HepG2 (cell line): ENCODE data around the gene CD4. TPM values are rescaled to one million over a fixed set of nuclear protein-coding genes. Genes with fewer than 3 reads are reported as not detected.

Experiments used
- BHLHE40 ChIP-seq: IDR thresholded peaks from 2 replicates; pipeline ENCODE4 v1.6.1; 2011; ENCODE audit warnings: low read length, improper control_type of control experiment
- ELF3 ChIP-seq: IDR thresholded peaks from 2 replicates; pipeline ENCODE4 v1.6.1; 2016; ENCODE audit warnings: missing genetic modification reagents, missing compliant biosample characterization
- HNRNPH1 ChIP-seq: fragments of 200-400 bp; formaldehyde crosslinking; optimal IDR thresholded peaks from 2 replicates; pipeline ENCODE3; 2017; ENCODE audit warnings: mild to moderate bottlenecking, low read depth, low read length
- HNRNPLL ChIP-seq: fragments of 200-400 bp; formaldehyde crosslinking; IDR thresholded peaks from 2 replicates; pipeline ENCODE4 v1.6.1; 2017; ENCODE audit warnings: mild to moderate bottlenecking, low read depth, low read length; ENCODE audit not compliant: poor library complexity, severe bottlenecking
- HOXA9 ChIP-seq: sonication (generic); formaldehyde crosslinking; IDR thresholded peaks from 2 replicates; pipeline ENCODE4 v1.8.1; 2022; ENCODE audit warnings: missing genetic modification reagents, mild to moderate bottlenecking, moderate library complexity, borderline replicate concordance
- KMT2A ChIP-seq: sonication (generic); formaldehyde crosslinking; IDR thresholded peaks from 2 replicates; pipeline ENCODE4 v1.4.0; 2020; ENCODE audit warnings: missing genetic modification reagents
- POLR2AphosphoS5 ChIP-seq: IDR thresholded peaks from 2 replicates; pipeline ENCODE4 v1.6.1; 2012; ENCODE audit warnings: low read depth, low read length
- RAD21 ChIP-seq: fragments of 450-650 bp; formaldehyde crosslinking; IDR thresholded peaks from 2 replicates; pipeline ENCODE4 v1.5.0; 2020; ENCODE audit warnings: mild to moderate bottlenecking
- SATB2 ChIP-seq: sonication (generic); formaldehyde crosslinking; IDR thresholded peaks from 2 replicates; pipeline ENCODE4 v1.5.0; 2020; ENCODE audit warnings: missing genetic modification reagents
- YEATS4 ChIP-seq: sonication (generic); formaldehyde crosslinking; IDR thresholded peaks from 2 replicates; pipeline ENCODE4 v1.4.0; 2020; ENCODE audit warnings: missing genetic modification reagents, borderline replicate concordance
- ZNF24 ChIP-seq: fragments of 450-650 bp; IDR thresholded peaks from 2 replicates; pipeline ENCODE4 v1.6.1; 2017; ENCODE audit warnings: antibody characterized with exemption, mild to moderate bottlenecking
- ZNF333 ChIP-seq: sonication (generic); formaldehyde crosslinking; IDR thresholded peaks from 2 replicates; pipeline ENCODE4 v1.4.0; 2020; ENCODE audit warnings: mild to moderate bottlenecking, missing genetic modification reagents, borderline replicate concordance
- ZNF34 ChIP-seq: sonication (generic); formaldehyde crosslinking; IDR thresholded peaks from 2 replicates; pipeline ENCODE4 v1.4.0; 2020; ENCODE audit warnings: mild to moderate bottlenecking, missing genetic modification reagents, borderline replicate concordance
- ZNF382 ChIP-seq: sonication (generic); formaldehyde crosslinking; IDR thresholded peaks from 2 replicates; pipeline ENCODE4 v1.5.0; 2020; ENCODE audit warnings: missing genetic modification reagents, mild to moderate bottlenecking, borderline replicate concordance
- ZNF510 ChIP-seq: sonication (generic); formaldehyde crosslinking; IDR thresholded peaks from 2 replicates; pipeline ENCODE4 v1.4.0; 2020; ENCODE audit warnings: low read depth, mild to moderate bottlenecking, missing genetic modification reagents
- ZNF564 ChIP-seq: sonication (generic); formaldehyde crosslinking; IDR thresholded peaks from 2 replicates; pipeline ENCODE4 v1.8.1; 2023; ENCODE audit warnings: mild to moderate bottlenecking, missing genetic modification reagents
- ZNF577 ChIP-seq: sonication (generic); formaldehyde crosslinking; IDR thresholded peaks from 2 replicates; pipeline ENCODE4 v1.4.0; 2020; ENCODE audit warnings: mild to moderate bottlenecking, low read depth, missing genetic modification reagents, borderline replicate concordance
- ZNF644 ChIP-seq: IDR thresholded peaks from 2 replicates; pipeline ENCODE4 v1.6.1; 2016; ENCODE audit warnings: low read depth
- ZNF749 ChIP-seq: sonication (generic); formaldehyde crosslinking; IDR thresholded peaks from 2 replicates; pipeline ENCODE4 v1.8.0; 2022; ENCODE audit warnings: mild to moderate bottlenecking, missing genetic modification reagents, moderate library complexity, borderline replicate concordance
- ZNF75D ChIP-seq: sonication (generic); formaldehyde crosslinking; IDR thresholded peaks from 2 replicates; pipeline ENCODE4 v1.8.1; 2023; ENCODE audit warnings: missing genetic modification reagents, mild to moderate bottlenecking, borderline replicate concordance
- ZNF772 ChIP-seq: sonication (generic); formaldehyde crosslinking; IDR thresholded peaks from 2 replicates; pipeline ENCODE4 v1.5.0; 2020; ENCODE audit warnings: mild to moderate bottlenecking, missing genetic modification reagents
- ZNF776 ChIP-seq: sonication (generic); formaldehyde crosslinking; IDR thresholded peaks from 2 replicates; pipeline ENCODE4 v1.4.0; 2020; ENCODE audit warnings: mild to moderate bottlenecking, missing genetic modification reagents
- ZZZ3 ChIP-seq: sonication (generic); formaldehyde crosslinking; IDR thresholded peaks from 2 replicates; pipeline ENCODE4 v1.4.0; 2020; ENCODE audit warnings: missing genetic modification reagents, mild to moderate bottlenecking, borderline replicate concordance
- polyA plus RNA-seq, 8 experiments: library from polyadenylated mRNA; depleted of rRNA in 3 of 8; stranded (reverse) in 7 of 8; unstranded in 1 of 8; fragments of >200 nt; fragmentation: Illumina TruSeq in 4 of 8; extraction: Trizol in 4 of 8; gene quantifications; 2 replicates each; pipeline versions ENCODE4 v1.2.1 to v1.2.3, GENCODE V29; 2011 to 2016; ENCODE audit warnings: low read depth in 4 of 8, missing spikeins in 1 of 8, mixed read lengths in 1 of 8; ENCODE audit not compliant: insufficient read depth in 1 of 8
- total RNA-seq, 5 experiments: library from RNA; depleted of rRNA; stranded (reverse); fragments of >200 nt; fragmentation: Illumina TruSeq; extraction: Trizol; gene quantifications; 2 replicates each; pipeline ENCODE4 v1.2.3, GENCODE V29; 2016; ENCODE audit warnings: low read depth in 1 of 5
- TF ChIP-seq, protein P1 (sequence below): sonication (generic); formaldehyde crosslinking; IDR thresholded peaks from 2 replicates; pipeline ENCODE4 v1.4.0; 2020; ENCODE audit warnings: mild to moderate bottlenecking, missing genetic modification reagents
- TF ChIP-seq, protein P2 (sequence below): IDR thresholded peaks from 2 replicates; pipeline ENCODE4 v1.6.1; 2018; ENCODE audit warnings: missing genetic modification reagents
- TF ChIP-seq, protein P3 (sequence below): sonication (generic); formaldehyde crosslinking; IDR thresholded peaks from 2 replicates; pipeline ENCODE4 v1.4.0; 2020; ENCODE audit warnings: missing genetic modification reagents, mild to moderate bottlenecking, borderline replicate concordance
- TF ChIP-seq, protein P4 (sequence below): IDR thresholded peaks from 2 replicates; pipeline ENCODE4 v1.6.1; 2016; ENCODE audit warnings: mild to moderate bottlenecking, missing biosample characterization, missing genetic modification reagents

CD4 gene
- total and polyA plus RNA-seq, 2 of the 13 experiments (the other 11 are each of a cell fraction or from before 2014, with no cell fraction given): 0.07 to 0.95 TPM

DNA sequence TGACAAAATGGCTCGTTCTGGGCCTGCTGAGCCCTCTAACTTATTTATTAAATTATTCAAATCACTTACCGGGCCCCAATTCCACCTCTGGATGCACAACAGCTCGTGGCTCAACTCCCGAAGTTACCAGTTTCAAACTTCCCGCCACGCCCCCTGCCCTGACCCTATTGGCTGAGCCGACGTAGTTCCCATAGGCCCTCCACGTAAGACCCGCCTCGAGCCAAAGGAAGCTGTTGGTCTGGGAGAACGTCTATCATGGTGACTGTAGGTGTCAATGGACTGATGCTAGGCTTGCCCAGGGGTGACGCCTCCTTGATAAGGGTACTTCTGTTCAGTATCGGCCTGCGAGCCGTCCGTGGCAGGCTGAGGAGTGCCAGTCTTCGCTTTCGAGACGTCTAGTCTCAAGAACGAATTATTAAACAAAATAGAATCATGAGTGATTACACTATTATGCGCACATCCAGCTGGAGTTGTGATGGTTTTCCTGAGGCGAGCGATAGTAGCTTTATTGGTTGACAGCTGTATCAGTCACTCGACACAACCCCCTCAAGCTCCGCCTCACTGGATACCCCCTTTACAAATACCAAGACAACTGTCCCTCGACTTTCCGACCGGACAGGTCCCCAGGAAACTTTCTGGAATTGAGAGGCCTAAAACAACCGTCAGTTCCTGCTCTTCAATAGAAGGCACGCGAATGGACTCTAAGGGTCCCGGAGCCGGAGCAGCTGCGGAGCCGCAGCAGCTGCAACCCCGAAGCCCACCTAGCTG, 62.0 kb downstream of the CD4 start, which contains the start of gene CDCA3 (continued):
- TF ChIP-seq, protein P1, sequence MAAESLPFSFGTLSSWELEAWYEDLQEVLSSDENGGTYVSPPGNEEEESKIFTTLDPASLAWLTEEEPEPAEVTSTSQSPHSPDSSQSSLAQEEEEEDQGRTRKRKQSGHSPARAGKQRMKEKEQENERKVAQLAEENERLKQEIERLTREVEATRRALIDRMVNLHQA: no peak
- TF ChIP-seq YEATS4 (CRISPR knock-in tag) (no peak; the same call in 1 of the 2 replicates), ZNF75D (CRISPR knock-in tag) (no peak), ZZZ3 (CRISPR knock-in tag) (0 out of 2 replicates have a peak, but pooled peaks have one; percentile 16), BHLHE40 (no peak), SATB2 (CRISPR knock-in tag) (no peak), ELF3 (CRISPR knock-in tag) (no peak), ZNF564 (no peak), HNRNPH1 (no peak), ZNF24 (no peak), HOXA9 (no peak; the same call in 1 of the 2 replicates), ZNF382 (CRISPR knock-in tag) (no peak), POLR2AphosphoS5 (peak; percentile 76), ZNF333 (no peak), ZNF772 (CRISPR knock-in tag) (no peak), HNRNPLL (no peak), ZNF577 (no peak), ZNF776 (CRISPR knock-in tag) (no peak), KMT2A (CRISPR knock-in tag) (no peak; the same call in 1 of the 2 replicates), ZNF510 (CRISPR knock-in tag) (0 out of 2 replicates have a peak, but pooled peaks have one; percentile 35), ZNF644 (CRISPR knock-in tag) (no peak), RAD21 (CRISPR knock-in tag) (no peak), ZNF749 (CRISPR knock-in tag) (peak; percentile 73), ZNF34 (0 out of 2 replicates have a peak, but pooled peaks have one; percentile 33)
- TF ChIP-seq, protein P2, sequence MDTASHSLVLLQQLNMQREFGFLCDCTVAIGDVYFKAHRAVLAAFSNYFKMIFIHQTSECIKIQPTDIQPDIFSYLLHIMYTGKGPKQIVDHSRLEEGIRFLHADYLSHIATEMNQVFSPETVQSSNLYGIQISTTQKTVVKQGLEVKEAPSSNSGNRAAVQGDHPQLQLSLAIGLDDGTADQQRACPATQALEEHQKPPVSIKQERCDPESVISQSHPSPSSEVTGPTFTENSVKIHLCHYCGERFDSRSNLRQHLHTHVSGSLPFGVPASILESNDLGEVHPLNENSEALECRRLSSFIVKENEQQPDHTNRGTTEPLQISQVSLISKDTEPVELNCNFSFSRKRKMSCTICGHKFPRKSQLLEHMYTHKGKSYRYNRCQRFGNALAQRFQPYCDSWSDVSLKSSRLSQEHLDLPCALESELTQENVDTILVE: no peak
- TF ChIP-seq, protein P3, sequence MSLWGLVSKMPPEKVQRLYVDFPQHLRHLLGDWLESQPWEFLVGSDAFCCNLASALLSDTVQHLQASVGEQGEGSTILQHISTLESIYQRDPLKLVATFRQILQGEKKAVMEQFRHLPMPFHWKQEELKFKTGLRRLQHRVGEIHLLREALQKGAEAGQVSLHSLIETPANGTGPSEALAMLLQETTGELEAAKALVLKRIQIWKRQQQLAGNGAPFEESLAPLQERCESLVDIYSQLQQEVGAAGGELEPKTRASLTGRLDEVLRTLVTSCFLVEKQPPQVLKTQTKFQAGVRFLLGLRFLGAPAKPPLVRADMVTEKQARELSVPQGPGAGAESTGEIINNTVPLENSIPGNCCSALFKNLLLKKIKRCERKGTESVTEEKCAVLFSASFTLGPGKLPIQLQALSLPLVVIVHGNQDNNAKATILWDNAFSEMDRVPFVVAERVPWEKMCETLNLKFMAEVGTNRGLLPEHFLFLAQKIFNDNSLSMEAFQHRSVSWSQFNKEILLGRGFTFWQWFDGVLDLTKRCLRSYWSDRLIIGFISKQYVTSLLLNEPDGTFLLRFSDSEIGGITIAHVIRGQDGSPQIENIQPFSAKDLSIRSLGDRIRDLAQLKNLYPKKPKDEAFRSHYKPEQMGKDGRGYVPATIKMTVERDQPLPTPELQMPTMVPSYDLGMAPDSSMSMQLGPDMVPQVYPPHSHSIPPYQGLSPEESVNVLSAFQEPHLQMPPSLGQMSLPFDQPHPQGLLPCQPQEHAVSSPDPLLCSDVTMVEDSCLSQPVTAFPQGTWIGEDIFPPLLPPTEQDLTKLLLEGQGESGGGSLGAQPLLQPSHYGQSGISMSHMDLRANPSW (CRISPR knock-in tag): no peak
- TF ChIP-seq, protein P4, sequence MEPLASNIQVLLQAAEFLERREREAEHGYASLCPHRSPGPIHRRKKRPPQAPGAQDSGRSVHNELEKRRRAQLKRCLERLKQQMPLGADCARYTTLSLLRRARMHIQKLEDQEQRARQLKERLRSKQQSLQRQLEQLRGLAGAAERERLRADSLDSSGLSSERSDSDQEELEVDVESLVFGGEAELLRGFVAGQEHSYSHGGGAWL: no peak
